ENCODE results near the gene FKBP3.

The FKBP3 gene

GRCh38 chr14:45134051-45134958 is at the start of gene FKBP3:
Gene FKBP3, minus strand, starts transcription at chr14:45134481. Its CDS starts 25 bp downstream, at chr14:45134456.
- H3K4me3 ChIP-seq (ENCODE audit: low read depth, low read length), result peak within 1 kb of the TSS; percentile 77
- TF ChIP-seq CTCF (IDR thresholded peaks at IDR 0.05; ENCODE audit: low read depth, low read length), result no peak

- no peak overlapping the region for H3K4me3 ChIP-seq (ENCODE audit: low read depth, low read length)
- TF ChIP-seq CTCF (IDR thresholded peaks at IDR 0.05; ENCODE audit: low read depth, low read length), result no peak
Observed at GRCh38 chr14:45181806-45182205, 47.5 kb upstream of the FKBP3 start.

- no peak overlapping the region for H3K4me3 ChIP-seq (ENCODE audit: low read depth, low read length)
- TF ChIP-seq CTCF (IDR thresholded peaks at IDR 0.05; ENCODE audit: low read depth, low read length), result no peak
Observed at GRCh38 chr14:45181329-45181728, 47.0 kb upstream of the FKBP3 start.

GRCh38 chr14:45177076-45177475 is 42.8 kb upstream of the FKBP3 start:
- no peak for TF ChIP-seq CTCF (IDR thresholded peaks at IDR 0.05; ENCODE audit: low read depth, low read length)

GRCh38 chr14:45169906-45170305 is 35.6 kb upstream of the FKBP3 start:
- H3K4me3 ChIP-seq (ENCODE audit: low read depth, low read length), result no peak overlapping the region
- TF ChIP-seq CTCF (IDR thresholded peaks at IDR 0.05; ENCODE audit: low read depth, low read length), result no peak

More at GRCh38 chr14:45177076-45177475, 42.8 kb upstream of the FKBP3 start:
- no peak overlapping the region for H3K4me3 ChIP-seq (ENCODE audit: low read depth, low read length)

GRCh38 chr14:45156067-45156466 is 21.8 kb upstream of the FKBP3 start:
- no peak for TF ChIP-seq CTCF (IDR thresholded peaks at IDR 0.05; ENCODE audit: low read depth, low read length)
- no peak overlapping the region for H3K4me3 ChIP-seq (ENCODE audit: low read depth, low read length)

GRCh38 chr14:45150386-45150890 is 16.2 kb upstream of the FKBP3 start:
- no peak overlapping the region for H3K4me3 ChIP-seq (ENCODE audit: low read depth, low read length)
- TF ChIP-seq CTCF (IDR thresholded peaks at IDR 0.05; ENCODE audit: low read depth, low read length), result no peak
